ENCODE results near the gene MED12L.

The MED12L gene

DNA sequence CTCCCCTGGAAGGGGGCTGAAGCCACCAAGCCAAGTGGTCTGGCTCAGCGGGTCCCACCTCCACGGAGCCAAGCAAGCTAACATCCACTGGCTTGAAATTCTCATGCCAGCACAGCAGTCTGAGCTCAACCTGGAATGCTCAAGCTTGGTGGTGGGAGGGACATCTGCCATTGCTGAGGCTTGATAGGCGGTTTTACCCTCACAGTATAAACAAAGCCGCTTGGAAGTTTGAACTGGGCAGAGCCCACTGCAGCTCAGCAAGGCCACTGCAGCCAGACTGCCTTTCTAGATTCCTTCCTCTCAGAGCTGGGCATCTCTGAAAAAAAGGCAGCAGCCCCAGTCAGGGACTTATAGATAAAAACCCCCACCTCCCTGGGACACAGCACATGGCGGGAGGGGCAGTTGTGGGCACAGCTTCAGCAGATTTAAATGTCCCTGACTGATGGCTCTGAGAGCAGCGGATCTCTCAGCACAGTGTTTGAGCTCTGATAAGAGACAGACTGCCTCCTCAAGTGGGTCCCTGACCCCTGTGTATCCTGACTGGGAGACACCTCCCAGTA is 398.6 kb downstream of the MED12L start:
- DNase-seq (ENCODE audit: low read depth), result no peak
- TF ChIP-seq, protein P1, sequence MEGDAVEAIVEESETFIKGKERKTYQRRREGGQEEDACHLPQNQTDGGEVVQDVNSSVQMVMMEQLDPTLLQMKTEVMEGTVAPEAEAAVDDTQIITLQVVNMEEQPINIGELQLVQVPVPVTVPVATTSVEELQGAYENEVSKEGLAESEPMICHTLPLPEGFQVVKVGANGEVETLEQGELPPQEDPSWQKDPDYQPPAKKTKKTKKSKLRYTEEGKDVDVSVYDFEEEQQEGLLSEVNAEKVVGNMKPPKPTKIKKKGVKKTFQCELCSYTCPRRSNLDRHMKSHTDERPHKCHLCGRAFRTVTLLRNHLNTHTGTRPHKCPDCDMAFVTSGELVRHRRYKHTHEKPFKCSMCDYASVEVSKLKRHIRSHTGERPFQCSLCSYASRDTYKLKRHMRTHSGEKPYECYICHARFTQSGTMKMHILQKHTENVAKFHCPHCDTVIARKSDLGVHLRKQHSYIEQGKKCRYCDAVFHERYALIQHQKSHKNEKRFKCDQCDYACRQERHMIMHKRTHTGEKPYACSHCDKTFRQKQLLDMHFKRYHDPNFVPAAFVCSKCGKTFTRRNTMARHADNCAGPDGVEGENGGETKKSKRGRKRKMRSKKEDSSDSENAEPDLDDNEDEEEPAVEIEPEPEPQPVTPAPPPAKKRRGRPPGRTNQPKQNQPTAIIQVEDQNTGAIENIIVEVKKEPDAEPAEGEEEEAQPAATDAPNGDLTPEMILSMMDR (conservative IDR thresholded peaks at IDR 0.05; ENCODE audit: low read depth, low read length), result no peak
- H3K4me3 ChIP-seq (ENCODE audit: low read depth, low read length), result no peak overlapping the region

All from choroid plexus epithelial cell (primary cell).